GM19438 (cell line): ENCODE results near the gene RPTOR.
"Not testable (repeated sequence)": the region's sequence is repeated elsewhere in the genome, so short reads cannot be mapped to it uniquely, and the experiment has no call there.

Source experiments
- ATAC-seq: cut with Tn5 transposase; IDR thresholded peaks from one replicate; pipeline ENCODE4 v1.9.1; 2021; ENCODE audit warnings: low read depth; ENCODE audit not compliant: unreplicated experiment

Gene RPTOR

DNA sequence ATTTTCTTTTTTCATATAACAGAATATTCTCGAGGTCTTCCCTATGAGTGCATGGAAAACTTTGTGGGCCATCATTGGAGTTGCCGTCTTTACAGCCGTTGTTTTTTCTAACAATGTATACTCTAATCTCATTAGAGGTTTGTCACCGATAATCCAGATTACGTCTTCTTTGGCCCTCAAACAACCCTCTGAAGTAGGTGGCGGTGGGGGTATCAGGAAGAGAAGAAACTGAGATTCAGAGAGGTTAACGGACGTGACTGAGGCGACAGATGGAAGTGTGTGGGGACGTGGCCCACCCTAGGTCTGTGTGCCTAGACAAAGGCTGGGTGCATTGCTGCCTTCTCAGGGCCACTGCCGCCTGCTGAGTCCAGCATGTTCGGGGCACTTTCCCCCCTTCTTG, 63.7 kb downstream of the RPTOR start:
- ATAC-seq, result no peak

DNA sequence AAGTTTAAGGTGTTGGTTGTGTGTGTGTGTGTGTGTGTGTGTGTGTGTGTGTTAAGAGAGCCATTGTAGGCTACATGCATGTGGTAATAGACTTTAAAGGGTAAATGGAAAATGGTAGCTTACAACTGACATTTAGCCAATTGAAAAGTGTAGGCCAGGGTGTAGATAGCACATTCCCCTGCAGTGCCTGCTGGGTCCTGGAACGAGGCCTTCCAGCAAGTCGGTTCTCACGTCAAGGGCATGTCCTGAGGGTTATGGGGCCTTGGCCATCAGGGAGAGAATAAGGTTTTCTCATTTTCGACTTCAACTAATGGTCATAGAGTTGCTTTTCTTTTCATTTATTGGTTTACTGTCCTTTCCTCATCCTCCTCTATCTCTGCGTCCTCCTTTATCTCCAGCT, 65.1 kb downstream of the RPTOR start:
- ATAC-seq, result no peak

DNA sequence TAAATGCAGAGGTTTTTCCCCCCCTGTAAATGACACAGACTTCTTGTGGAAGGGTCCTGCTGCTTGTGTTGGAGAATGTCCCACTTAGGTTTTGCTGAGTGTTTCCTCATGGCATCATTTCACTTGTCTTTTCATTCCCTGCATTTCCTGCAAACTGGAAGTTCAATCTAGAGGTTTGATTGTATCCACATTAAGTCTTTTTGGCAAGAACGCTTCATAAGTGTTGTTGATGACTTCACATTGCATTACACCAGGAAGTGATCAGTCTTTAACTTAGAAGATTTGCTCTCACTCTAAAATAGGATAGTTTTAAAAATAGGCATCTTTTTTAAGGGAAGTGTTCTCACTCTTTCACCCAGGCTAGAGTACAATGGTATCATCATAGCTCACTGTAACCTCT, 67.2 kb downstream of the RPTOR start:
- ATAC-seq, result no peak

DNA sequence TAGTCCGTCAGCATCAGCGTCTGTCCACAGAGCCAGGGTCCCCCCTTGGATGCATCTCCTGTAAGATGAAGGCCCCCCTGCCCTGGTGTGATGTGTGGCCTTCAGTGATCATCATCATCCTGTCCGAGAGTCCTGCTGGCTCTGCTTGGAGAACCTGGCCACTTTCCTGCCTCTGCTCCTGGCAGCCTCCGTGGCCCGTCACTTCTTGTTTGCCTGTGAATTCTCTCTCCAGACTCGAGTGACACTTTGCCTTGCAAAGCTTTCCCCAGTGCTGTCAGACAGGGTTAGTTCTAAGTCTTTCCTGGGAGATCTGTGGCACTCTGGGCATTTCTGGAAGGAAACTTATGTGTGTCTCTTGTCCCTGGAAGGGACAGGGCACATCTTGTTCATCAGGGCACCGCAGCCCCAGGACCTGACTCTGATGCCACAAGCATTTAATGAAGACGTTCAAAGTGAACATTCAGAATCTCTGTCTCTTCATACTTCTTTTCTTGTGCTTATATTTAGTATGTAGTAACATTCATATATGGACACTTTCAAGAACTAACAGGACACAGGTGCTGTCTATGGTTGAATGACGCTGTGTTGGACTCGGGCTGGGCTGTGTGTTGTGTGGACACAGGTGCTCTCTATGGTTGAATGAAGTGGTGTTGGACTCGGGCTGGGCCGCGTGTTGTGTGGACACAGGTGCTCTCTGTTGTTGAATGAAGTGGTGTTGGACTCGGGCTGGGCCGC, 68.5 kb downstream of the RPTOR start:
- no peak for ATAC-seq

DNA sequence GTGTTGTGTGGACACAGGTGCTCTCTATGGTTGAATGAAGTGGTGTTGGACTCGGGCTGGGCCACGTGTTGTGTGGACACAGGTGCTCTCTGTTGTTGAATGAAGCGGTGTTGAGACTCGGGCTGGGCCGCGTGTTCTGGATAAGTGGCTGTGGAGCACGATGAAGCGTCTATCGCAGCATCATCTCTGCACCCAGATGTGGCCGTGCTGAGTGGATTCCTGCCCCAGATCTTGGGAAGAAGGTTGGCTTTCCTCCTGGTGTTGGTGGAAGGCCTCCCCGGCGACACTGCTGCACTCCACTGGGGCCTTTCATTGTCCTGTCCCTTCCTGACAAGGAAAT, 69.1 kb downstream of the RPTOR start:
- no peak for ATAC-seq

DNA sequence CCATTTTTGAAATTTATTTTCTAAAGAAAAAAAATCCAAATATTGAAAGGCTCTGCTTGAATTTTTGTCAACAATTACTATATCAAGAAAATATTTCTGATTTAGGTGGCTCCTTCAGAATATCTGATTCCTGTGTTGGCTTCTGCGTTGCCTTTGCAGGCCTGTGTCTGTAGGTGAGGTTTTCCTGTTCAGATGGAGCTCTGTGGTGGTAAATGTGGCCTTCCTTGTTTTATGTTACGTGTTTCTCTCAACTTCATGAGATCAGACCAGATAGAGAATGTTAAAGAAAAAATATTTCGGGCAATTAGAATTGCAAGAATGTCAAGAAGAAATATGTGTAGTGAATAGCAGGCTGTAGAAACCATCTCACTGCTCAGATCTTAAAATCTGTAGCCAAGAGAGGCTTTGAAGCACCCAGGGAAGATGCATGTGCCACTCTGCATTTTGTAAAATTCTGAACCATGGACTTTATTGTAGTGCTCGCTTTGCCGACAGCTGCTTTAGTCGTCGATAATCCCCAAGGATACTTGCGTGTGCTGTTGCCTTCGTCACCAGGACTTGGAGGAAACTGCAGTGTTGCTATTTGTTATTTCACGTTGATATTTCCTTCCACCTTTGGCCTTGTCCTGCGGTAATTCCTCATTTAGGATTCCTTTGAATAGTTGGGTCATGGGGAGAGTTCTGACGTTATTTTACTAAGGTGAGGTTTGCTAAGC, 69.9 kb downstream of the RPTOR start:
- ATAC-seq, result no peak

DNA sequence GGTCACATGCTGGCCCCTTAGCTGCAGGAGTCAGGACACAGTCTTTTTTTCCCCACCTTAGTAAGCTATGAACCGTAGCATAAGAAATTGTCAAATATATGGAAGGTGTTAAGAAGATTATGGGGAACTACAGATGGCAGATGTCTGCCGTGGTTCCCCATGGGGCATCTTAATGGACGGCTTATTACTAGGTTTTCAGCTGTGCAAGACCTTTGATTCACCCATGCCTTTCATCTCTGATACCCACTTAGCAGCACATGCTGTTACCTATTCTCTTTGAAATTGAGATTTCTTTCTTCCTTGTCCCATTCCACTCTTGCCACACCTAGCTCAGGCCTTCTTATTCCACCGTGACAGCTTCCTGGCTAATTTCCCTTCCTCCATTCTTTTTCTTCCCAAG, 70.7 kb downstream of the RPTOR start:
- ATAC-seq, result no peak

DNA sequence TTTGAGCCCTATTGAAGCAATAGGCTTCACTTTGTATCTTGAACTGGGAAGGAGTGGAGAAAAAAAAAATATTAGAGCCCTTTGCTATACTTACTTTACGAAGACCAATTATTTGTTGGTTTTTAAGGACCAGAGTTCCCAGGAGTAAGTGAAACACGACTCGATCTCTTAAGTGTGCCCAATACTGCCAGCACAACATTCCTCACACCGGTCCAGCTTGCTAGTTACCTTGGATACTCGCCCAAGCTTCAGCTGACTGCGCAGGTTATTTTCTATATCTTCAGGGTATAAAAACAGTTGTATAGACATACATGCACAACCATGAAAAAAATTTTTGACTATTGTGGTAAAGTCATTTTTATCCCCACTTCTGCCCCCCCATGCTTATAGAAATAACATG, 72.1 kb downstream of the RPTOR start:
- no peak for ATAC-seq

DNA sequence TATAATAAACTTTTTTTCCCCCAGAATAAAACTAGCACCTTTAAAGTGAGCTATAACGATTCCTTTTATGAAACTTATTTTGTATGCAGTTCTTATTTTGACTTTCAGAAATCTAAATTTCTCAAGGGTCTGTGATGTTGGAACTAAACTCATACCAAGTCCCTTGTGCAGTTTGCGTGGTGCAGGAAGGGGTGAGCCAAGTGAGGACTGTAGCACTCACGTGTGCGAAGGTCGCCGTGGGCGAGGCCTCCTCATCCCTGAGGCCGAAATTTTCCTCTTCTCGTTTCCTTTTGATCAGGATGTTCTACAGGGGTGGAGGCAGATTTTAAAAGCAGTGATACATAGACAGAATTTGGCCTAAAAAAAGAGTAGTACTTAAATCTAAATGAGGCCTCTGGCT, 73.7 kb downstream of the RPTOR start:
- no peak for ATAC-seq

DNA sequence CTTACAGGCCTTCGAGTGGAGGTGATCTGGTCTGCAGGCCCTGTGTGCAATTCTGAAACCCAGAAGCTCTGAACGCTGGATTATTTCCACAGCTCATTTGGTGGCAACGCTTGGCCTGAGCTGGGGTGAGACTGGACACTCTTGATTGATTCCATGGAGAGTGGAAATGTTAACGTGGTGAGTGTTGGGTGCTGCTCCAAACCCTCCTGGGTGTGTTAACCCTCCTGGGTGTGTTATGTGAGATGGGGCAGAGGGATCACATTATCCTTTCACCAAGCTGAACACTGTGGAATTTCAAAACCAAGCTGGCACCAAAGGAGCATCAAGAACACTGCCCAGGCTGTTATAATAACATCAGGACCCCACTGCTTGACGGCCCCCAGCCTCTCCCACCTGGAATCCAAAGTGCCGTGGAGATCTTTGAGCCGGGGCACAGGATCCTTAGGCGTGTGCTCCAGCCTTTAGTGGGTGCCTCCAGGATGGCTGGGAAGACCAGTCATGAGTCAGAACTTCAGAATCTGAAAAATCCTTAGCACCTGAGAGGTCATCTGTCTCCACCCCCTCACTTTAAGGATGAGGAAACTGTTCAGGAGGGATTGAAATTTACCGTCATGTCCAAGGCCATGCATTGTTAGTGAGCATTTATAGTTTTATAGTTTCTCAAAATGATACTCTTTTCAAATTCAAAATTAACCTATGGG, 75.0 kb downstream of the RPTOR start:
- no peak for ATAC-seq

DNA sequence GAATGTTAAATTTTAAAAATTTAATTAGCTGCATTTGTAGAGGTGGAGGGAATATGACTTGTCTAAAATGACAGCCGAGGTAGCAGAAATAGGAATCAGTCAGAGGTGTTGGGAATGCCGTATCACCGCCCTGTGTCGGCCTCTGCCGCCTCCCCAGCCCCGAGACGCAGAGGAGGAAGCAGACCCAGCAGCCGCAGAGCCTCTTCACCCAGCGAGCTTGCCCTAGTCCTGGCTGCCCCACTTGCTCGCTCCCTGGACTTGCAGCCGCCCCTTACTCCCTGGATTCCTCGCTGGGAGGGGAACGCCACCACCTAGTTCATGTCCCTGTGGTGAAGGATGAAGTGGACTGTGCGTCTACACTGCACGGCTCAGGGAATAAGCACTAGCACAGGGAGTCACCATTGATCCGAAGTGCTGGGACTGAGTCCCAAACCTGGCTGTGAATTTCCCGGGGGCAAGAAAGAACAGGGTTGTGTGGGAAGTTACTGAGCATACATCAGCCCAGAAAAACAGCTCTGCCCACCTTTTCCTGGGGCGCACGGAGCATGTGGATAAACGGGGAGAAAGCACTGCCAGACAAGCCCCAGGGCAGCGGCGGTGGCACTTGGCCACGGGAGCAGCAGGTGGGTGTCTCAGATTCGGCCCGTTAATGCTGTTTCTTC, 76.8 kb downstream of the RPTOR start:
- no peak for ATAC-seq

DNA sequence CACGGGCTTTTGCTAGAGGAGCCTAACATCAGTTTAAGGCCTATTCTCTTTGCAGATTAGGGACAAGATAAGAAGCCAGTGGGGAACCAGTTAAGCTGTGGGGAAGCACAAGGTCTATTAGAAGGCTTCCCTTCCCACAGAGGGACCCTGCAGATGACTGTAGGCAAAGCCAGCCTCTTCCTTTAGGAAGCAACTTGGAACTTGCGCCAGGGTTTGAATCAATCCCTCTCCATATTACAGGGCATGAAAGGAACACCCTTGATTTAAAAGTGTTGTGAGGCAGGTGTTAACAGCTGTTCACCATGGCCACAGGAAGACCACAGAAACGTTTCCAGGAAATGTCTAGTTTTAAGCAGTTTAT, 77.3 kb downstream of the RPTOR start:
- ATAC-seq, result no peak

DNA sequence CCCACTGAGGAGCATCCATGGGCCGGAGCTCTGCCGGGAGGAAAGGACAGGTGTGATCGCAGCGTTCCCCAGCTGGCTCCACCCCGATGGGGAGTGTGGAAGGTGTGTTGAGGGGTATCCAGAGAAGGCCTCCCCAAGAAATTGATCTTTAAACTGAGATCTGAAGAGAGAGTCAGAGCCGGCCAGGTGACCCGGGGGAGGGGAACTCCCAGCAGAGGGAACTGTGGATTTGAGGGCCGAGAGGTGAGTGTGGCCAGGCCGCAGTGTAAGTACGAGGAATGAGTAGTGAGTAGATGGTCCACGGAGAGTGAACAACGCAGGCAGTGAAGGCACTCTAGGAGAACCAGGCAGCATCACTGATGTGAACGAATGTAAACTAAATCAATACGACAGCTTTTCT, 80.2 kb downstream of the RPTOR start:
- ATAC-seq, result no peak

DNA sequence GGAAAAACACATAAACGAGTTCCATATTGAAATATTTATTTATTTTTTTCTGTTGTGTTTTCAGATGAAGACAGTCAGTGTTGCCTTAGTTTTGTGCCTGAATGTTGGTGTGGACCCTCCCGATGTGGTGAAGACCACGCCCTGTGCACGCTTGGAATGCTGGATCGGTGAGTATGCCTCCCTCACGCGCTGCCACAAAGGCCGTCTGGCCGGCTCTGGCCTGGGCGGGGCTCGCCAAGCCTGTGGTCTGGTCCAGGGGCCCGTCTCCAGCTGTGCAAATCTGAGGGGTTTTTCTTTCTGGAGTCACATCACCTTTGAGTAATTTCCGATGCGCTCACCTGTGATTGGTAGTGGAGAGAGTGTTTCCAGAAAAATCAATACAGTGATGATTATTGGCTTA, 81.0 kb downstream of the RPTOR start:
- ATAC-seq, result no peak

DNA sequence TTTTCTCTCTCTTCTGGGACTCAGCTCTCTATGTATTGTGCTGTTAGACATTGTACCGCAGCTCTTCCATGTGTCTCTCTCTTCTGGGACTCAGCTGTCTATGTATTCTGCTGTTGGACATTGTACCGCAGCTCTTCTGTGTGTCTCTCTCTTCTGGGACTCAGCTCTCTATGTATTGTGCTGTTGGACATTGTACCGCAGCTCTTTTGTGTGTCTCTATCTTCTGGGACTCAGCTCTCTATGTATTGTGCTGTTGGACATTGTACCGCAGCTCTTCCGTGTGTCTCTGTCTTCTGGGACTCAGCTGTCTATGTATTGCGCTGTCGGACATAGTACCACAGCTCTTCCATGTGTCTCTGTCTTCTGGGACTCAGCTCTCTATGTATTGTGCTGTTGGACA, 84.2 kb downstream of the RPTOR start:
- not testable (repeated sequence) for ATAC-seq

DNA sequence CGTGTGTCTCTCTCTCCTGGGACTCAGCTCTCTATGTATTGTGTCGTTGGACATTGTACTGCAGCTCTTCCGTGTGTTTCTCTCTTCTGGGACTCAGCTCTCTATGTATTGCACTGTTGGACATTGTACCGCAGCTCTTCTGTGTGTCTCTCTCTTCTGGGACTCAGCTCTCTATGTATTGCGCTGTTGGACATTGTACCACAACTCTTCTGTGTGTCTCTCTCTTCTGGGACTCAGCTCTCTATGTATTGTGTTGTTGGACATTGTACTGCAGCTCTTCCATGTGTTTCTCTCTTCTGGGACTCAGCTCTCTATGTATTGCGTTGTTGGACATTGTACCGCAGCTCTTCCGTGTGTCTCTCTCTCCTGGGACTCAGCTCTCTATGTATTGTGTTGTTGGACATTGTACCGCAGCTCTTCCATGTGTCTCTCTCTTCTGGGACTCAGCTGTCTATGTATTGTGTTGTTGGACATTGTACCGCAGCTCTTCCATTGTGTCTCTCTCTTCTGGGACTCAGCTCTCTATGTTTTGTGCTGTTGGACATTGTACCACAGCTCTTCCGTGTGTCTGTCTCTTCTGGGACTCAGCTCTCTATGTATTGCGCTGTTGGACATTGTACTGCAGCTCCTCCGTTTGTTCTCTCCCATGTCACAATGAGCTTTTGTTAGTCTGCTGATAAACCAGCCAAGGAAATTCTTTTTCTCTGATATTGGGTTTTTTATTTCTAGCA, 84.8 kb downstream of the RPTOR start:
- ATAC-seq, result no peak

DNA sequence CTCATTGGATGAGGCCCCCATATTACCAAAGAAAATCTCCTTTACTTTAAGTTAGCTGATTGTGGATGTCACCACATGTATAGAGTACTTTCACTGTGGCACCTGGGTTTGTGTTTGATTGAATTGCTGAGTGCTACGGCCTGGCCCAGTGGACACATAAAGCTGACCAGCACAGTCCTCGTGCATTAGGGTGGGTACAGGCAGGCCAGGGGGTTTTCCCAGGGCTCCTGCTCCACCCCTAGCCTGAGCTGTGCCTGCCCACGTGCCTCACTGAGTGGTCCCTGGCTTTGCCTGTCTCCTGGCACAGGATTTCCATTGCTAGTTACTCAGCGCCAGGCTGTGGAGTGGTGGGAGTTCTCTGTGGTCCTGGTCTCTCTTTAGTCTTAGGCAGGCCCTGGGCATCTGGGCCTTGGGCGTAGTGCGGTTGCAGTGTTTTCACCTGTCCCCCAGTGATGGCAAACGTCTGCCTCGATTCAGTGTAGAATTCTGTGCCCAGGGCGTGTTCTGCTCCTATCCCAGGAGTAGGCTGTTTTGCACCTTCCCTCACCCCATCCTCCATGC, 86.0 kb downstream of the RPTOR start:
- no peak for ATAC-seq

DNA sequence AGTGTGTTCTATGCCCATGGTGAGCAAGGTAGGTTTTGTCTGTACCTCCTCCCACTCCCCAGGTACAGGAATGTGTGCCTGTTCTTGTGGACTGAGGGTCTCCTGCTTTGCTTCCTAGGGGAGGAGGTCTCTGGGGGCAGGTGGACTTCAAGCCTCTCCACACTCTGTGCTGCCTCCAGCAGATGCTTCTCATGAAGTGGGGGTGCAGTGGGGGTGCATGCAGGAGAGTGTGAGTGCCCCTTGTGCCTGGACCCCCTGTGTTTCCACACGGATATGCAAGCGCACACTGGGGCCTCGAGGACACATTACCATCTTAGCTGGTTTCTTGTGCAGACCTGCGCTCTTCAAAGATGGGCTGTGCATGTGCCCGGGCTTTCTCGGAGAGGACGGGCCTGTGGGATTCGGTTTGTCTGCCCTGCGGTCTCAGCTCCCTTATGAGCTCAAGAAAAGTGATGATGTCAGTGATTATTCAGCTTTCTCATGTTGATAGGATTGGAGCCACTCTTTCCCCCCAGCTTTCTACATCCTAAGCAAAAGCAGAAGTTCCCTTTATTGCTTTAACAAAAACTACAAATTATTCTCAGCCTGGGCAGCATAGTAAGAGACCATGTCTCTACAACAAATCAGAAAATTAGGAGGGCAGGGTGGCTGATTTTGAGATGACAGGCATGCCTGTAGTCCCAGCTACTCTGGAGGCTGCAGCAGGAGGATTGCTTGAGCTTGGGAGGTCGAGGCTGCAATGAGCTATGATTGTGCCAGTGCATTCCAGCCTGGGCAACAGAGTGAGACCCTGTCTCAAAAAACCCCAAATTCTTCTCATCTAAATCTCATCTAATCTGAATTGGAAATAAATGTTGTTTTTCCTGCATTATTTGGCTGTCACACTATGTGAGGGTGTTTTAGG, 86.8 kb downstream of the RPTOR start:
- no peak for ATAC-seq

DNA sequence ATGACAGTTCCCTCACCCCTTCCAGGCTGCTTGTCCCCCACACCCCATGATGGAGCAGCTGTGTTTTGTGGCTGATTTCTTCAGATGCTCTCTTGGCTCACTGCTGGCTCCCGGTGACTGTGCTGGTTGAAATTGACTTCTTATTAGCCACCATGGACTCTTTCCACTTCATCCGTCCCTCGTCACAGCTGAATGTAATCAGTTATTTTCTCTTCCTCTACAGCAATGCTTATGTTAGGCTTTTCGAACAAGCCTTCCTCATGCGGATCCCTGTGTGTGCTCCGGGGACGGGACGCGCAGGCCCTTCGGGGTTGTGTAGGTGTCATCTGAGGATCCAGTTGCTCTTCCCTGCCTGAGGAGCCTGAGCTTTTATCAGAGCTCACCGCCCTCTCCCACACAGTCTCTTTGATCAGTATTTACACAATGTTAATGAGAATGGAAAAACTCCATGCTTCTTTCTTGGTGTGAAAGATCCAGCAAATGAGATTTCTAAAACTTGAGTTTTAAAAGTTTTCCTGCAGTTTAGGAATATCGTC, 87.5 kb downstream of the RPTOR start:
- no peak for ATAC-seq
